Activated T-cell treated with anti-CD3 and anti-CD28 coated beads for 1 hour (primary cell): ENCODE results near the gene ARMCX1.
"Not testable (repeated sequence)": the region's sequence is repeated elsewhere in the genome, so short reads cannot be mapped to it uniquely, and the experiment has no call there.

Source experiments
- DNase-seq: peaks from one replicate; pipeline ENCODE4 v3.0.0-alpha.2; 2020; ENCODE audit warnings: low read depth

Gene ARMCX1

GRCh38 chrX:101550362-101550750, at the start of gene ARMCX1:
TSS of gene ARMCX1 (plus strand) at chrX:101550547. CDS start at chrX:101552931, 2,384 bp downstream.
- no peak for DNase-seq

- DNase-seq: not testable (repeated sequence)
These were observed 47.4 kb upstream of the ARMCX1 start for GRCh38 chrX:101502929-101503328.

- no peak for DNase-seq
These were observed 43.0 kb upstream of the ARMCX1 start for GRCh38 chrX:101507372-101507771.

GRCh38 chrX:101507986-101508385, 42.4 kb upstream of the ARMCX1 start:
- DNase-seq: no peak

- DNase-seq: no peak
These were observed 19.4 kb upstream of the ARMCX1 start for GRCh38 chrX:101530944-101531343.

- no peak for DNase-seq
These were observed 11.2 kb upstream of the ARMCX1 start for GRCh38 chrX:101539116-101539515.

GRCh38 chrX:101550751-101551379, 518 bp downstream of the ARMCX1 start:
- no peak for DNase-seq

GRCh38 chrX:101551380-101551767, 1.0 kb downstream of the ARMCX1 start:
- DNase-seq: no peak

GRCh38 chrX:101552714-101553113, 2.4 kb downstream of the ARMCX1 start:
- DNase-seq: no peak

GRCh38 chrX:101564651-101565050, 14.3 kb downstream of the ARMCX1 start:
- no peak for DNase-seq

- peak; percentile 3 for DNase-seq
These were observed 45.5 kb downstream of the ARMCX1 start for GRCh38 chrX:101595739-101596419.

- DNase-seq: not testable (repeated sequence)
These were observed 49.2 kb downstream of the ARMCX1 start for GRCh38 chrX:101599592-101599991.

- no peak for DNase-seq
These were observed 51.7 kb downstream of the ARMCX1 start for GRCh38 chrX:101602077-101602476.
